GM21447 (cell line): ENCODE measurements around the gene PTPN5.

Experiments
- ATAC-seq: cut with Tn5 transposase; IDR thresholded peaks from one replicate; pipeline ENCODE4 v1.9.1; 2021; ENCODE audit not compliant: unreplicated experiment

Gene PTPN5

DNA sequence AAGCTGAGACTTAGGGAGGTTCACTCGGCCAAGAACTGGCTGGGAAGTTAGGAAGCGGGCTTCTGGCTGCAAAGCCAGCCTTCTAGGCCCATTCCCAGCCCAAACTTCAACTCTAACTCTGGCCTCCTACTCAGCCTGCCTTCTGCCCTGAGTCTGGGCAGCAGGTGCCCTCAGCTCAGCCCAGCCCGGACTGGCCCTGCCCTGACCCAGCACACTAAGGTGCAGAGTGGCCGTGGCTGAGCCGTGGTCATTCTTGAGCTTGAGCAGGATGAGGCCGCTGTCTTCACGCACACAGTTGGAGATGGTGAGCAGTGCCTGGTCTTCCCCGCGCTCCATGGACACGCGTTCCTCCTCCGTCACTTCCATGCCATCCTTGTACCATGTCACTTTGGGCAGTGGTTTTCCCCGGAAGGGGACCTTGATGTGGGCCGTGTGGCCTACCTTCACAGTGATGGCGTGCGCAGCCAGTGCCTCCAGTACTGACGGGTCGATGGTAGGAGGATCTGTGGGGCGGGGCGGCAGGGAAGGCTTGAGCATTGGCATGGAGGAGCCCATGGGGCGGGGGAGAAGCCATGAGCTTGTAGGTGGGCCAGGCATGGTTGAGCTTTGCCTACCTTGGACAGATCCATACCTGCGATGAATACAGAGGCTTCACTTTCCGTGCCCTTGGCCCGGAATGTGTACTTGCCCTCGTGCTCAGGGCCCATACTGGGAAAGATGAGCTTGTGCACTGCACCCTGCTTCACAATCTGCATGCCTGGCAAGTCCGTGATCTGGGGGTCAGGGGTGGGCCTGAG lies 77.8 kb downstream of the PTPN5 start:
- ATAC-seq: no peak

DNA sequence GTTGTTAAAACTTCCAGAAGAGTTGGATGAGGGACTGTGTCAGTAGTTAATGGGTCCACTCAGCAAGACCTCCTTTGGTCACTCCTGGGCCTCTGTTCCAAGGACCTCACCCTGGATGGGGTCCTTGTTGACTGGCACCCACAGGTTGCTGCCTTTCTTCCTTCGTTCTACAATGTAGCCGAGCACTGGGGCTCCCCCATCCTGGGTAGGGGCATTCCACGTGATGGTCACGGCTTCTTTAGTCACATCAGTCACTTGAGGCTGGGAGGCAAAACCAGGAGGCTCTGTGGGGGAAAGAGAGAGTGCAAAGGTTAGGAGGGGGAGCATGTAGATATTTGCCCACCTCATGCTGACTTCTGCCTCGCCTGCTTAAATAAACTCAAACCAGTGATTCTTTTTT lies 81.1 kb downstream of the PTPN5 start:
- ATAC-seq: no peak

DNA sequence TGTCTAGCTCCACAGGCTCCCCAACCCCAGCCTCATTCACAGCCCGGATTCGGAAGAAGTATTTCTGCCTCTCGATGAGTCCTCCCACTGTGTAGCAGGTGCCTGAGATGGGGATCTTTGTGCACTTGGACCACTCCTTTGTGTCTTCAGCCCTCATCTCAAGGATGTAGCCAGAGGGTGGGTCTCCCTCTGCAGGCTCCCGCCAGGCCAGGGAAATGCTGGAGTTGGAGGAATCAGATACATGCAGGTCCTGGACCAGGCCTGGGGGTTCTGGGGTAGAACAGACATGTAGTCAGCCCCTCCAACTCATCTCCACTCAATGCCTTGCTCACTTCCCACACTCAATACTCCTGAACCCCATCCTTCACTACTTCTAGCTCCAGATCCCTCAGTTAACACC lies 82.2 kb downstream of the PTPN5 start:
- no peak for ATAC-seq

- no peak for ATAC-seq
Observed at GRCh38 chr11:18707811-18708340, 83.7 kb downstream of the PTPN5 start.

DNA sequence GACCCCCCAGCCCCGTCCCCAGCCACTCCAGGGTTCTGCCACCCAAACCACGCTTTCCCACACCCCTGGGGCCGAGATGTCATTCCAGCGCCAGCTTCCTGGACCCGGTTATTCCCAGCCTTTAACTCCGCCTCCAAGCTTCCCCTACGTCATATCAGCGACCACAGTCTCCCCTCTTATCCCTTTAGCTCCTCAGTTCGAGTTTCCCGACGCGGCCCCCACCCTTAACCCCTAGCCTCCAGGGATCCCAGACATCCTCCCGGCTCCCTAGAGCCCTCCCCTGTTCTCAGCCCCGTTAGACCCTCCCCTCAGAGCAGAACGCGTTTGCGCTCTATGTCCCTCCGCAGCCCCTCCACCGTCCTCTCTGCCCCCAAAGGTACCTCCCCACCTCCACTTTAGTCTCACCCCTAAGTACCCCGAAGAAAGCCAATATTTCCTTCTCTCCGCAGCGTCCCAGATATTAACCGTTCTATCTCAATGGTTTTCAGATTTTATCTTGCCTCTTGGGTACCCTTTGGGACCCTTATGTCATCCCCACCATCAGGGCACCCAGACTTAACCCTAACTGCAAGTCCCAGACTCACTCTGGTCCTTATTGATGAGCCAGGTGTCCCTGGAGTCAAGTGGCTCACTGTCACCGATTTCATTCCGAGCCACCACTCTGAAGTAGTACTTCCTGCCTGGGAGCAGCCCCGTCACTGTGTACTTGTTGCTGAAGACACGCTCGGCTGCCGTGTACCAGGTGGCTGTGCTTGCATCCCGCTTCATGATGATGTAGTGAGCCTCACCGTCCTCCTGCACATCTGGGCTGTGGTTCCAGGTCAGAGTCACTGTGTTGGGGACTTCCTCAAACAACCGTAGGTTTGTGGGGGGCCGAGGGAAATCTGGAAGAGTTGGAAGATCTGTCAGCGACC lies 85.0 kb downstream of the PTPN5 start:
- ATAC-seq: peak; percentile 55

- no peak for ATAC-seq
Observed at GRCh38 chr11:18705651-18706281, 85.8 kb downstream of the PTPN5 start.

DNA sequence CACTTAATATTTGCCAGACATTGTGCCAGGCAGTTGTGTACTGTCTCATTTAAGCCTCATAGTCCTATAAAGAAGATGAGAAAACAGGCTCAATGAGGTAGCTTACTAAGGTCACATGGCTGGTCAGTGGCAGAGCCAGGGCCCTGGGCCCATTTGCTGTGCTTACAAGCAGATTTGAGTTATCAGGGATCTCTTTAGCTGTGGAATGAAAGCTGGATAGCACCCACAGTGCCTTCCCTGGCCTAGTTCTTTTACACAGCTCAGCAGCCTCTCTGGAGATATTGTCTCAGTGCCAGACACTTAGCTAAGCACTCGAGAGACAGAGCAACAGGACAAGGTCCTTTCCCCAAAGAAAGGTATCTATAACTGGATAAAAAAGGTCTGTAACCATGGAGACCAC lies 86.9 kb downstream of the PTPN5 start:
- ATAC-seq: no peak

DNA sequence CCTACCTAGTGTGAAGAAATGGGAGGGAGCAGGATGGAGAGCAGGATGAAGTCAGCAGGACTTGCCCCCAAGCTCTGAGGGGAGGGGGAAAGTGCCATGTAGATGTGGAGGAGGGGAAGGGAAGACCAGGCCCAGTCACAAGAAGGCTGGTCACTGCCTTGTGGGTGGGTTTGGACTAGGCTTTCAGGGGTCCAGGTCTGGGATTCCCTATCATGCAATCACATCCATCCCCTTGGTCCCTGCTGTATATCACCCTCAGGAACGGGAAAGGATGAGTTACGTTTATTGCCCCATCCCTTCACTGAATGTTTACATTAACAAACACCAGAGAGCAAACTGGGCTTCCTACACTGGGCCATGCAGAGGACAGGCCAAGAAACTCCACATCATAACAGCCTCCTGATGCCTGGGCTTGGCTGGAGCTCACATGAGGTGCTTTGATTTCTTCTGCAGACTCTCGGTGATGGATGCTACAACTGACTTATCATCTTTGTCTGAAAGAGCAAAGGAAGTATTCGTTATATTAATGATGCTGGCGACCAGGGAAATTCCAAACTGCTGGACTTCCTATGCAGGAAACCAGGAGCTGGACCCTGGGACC lies 87.5 kb downstream of the PTPN5 start:
- ATAC-seq: no peak

DNA sequence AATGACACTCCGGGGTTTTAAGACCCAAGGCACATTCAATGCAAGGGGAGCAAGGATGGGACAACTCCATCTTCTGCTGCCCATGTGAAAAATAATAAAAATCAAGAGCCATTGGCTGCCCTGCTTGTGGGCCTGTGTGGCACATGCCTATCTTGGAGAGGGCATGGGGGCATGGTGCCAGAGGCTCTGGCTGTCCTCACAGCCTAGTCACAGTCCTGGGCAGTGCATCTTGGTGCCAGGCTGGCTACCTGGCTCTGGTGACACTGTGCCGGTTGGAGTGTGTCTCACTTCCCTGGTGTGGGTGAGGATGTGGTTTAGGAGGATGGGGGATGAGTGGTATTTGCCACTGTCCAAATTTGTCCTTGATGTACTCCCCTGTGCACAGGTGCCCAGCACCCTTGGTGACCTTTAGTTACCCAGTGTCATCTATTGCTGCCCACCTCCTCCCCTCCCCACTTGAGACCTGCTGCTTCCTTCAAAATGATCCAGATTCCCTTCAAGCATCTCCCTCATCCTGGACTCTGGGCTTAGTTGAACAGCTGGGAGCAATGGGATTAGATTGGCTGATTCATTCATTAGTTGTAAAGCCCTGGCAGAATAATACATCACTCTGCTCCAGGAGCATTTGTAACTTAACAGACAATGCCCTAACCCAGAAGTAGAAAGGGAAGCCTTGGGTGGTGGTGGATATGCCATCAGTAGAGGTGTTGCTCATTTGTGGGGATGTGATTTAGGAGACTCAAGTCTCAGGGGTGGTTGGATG lies 88.4 kb downstream of the PTPN5 start:
- no peak for ATAC-seq

DNA sequence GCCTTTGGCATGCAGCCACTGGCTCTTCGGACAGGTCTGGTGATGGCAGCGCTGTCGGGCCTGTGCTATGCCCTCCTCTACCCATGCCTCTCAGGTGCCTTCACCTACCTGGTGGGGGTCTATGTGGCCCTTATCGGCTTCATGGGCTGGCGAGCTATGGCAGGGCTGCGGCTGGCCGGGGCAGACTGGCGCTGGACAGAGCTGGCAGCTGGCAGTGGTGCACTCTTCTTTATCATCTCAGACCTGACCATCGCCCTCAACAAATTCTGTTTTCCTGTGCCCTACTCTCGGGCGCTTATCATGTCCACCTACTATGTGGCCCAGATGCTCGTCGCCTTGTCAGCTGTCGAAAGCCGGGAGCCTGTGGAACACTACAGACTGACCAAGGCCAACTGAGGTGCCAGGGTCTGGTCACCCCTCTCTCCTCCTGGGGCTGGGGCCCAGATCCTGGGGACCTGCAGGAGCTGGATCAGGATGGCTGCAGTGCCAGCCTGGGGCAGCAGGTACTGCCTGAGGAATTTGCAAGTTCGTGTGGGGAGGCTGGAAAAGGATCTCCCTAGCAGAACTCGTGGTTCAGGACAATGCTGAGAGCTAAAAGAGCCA lies 89.9 kb downstream of the PTPN5 start:
- no peak for ATAC-seq

DNA sequence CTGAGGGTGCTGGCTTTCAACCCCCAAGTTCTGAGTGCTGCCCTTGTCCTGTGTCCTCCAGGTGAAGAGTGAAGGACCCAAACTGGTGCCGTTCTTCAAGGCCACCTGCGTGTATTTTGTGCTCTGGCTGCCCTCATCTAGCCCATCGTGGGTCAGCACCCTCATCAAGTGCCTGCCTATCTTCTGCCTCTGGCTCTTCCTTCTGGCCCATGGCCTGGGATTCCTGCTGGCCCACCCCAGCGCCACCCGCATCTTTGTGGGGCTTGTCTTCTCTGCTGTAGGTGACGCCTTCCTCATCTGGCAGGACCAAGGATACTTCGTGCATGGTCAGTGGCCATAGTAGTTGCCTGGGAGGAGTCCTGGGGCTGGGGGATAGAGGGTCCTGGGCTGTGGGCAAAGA lies 90.7 kb downstream of the PTPN5 start:
- no peak for ATAC-seq

GRCh38 chr11:18700375-18700774 lies 91.2 kb downstream of the PTPN5 start:
- ATAC-seq: no peak

GRCh38 chr11:18699848-18700261 lies 91.7 kb downstream of the PTPN5 start:
- no peak for ATAC-seq

- ATAC-seq: no peak
Observed at GRCh38 chr11:18699269-18699596, 92.4 kb downstream of the PTPN5 start.

- peak; percentile 92 for ATAC-seq
Observed at GRCh38 chr11:18698341-18699268, 93.0 kb downstream of the PTPN5 start, which contains the start of gene TMEM86A. Gene TMEM86A (plus strand): TSS chr11:18698779. CDS start chr11:18698887, 108 bp downstream.

- ATAC-seq: no peak
Observed at GRCh38 chr11:18697576-18697975, 94.0 kb downstream of the PTPN5 start.

DNA sequence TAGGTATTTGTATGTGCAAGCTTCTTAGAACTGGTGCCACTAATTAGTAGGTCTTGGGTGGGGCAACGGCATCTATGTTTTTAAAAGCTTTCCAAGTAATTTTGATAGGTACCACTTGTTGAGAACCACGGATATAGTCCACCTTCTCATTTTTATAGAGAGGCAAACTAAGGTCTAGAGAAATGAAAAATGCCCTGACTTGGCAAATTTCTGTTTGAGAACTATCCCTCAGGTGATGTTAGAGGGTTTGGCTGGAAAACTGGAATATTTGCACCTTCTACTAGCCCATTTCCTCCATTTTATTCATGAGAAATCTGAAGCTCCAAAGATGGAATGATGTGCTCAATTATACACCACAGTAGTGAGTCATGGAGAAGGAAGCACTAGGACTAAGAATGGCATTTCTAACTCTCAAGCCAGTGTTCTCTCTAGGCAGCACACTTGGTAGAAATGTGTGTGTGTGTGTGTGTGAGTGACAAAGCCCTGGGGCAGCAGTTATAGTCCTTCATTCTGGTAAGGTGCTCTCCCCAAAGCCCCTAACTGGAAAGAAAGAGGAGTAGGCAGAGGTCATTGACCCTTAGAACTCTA lies 94.9 kb downstream of the PTPN5 start:
- no peak for ATAC-seq
